ENCODE results near the gene GAK. TPM values are rescaled to one million over a fixed set of nuclear protein-coding genes. Genes with fewer than 3 reads are reported as not detected.

Gene GAK
- total and polyA plus RNA-seq, 7 donors, result 40.8 to 494 (median 124) TPM

DNA sequence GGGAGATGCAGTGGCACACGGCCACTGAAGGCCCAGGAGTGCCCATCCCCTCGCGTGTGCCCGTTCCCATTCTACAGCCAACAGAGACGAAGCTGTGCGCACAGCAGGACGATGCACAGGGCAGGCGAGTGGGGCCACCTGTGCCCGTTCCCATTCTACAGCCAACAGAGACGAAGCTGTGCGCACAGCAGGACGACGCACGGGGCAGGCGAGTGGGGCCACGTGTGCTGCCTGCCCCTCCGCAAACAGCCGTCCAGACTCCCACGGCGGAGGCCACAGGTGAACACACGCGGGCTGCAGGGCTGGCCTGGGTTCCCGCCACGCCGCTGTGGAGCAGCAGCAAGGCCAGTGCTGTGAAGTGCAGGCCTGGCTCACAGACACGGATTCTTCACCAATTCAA lies 32.0 kb downstream of the GAK start:
- H3K9me3 ChIP-seq, result no peaks in the 10 kb centered on the region
- DNase-seq, result no peak

DNA sequence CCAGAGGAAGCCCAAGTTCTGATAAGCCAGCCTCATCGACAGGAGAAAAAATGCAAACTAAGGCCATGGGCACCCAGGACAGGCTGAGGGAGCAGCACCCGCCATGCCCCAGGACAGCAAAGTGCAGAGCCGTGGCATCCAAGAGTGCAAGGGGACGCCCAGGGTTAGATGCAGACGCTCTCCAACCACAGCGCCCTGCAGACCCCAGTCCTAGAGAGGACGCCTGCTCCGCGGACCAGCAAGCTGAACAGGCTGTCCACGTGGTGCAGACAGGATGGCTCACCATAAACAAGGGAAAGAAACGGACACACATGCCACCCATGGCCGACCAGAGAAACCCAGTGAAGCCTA lies 32.6 kb downstream of the GAK start:
- TF ChIP-seq, protein P1, sequence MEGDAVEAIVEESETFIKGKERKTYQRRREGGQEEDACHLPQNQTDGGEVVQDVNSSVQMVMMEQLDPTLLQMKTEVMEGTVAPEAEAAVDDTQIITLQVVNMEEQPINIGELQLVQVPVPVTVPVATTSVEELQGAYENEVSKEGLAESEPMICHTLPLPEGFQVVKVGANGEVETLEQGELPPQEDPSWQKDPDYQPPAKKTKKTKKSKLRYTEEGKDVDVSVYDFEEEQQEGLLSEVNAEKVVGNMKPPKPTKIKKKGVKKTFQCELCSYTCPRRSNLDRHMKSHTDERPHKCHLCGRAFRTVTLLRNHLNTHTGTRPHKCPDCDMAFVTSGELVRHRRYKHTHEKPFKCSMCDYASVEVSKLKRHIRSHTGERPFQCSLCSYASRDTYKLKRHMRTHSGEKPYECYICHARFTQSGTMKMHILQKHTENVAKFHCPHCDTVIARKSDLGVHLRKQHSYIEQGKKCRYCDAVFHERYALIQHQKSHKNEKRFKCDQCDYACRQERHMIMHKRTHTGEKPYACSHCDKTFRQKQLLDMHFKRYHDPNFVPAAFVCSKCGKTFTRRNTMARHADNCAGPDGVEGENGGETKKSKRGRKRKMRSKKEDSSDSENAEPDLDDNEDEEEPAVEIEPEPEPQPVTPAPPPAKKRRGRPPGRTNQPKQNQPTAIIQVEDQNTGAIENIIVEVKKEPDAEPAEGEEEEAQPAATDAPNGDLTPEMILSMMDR (IDR thresholded peaks at IDR 0.05), result no peak
- TF ChIP-seq POLR2AphosphoS5 (IDR thresholded peaks at IDR 0.05) (no peak), POLR2A (IDR thresholded peaks at IDR 0.05) (no peak), EP300 (IDR thresholded peaks at IDR 0.05) (no peak)
- Histone ChIP-seq H3K4me3 (no peak overlapping the region), H3K36me3 (peaks cover 0 to 69% (median 20%) of the 10 kb centered on the region in 4 donors), H3K27me3 (no peaks in the 10 kb centered on the region), H3K27ac (no peak overlapping the region), H3K4me1 (no peaks in the 10 kb centered on the region), H3K9me3 (no peaks in the 10 kb centered on the region)
- no peak for DNase-seq
- intact Hi-C loops (cut with DNase I), result no loop called here
- WGBS, 2 donors, result 92 to 94% methylated on average over 12 of the region's 12 CpGs

More for the DNA sequence above, 32.0 kb downstream of the GAK start:
- WGBS, 2 donors, result 95 to 96% methylated on average over 26 of the region's 26 CpGs
- Histone ChIP-seq H3K36me3 (peaks cover 0 to 68% (median 22%) of the 10 kb centered on the region in 4 donors), H3K4me1 (no peaks in the 10 kb centered on the region), H3K27ac (no peak overlapping the region), H3K4me3 (no peak overlapping the region), H3K27me3 (no peaks in the 10 kb centered on the region)
- intact Hi-C loops (cut with DNase I), result no loop called here
- TF ChIP-seq POLR2AphosphoS5 (IDR thresholded peaks at IDR 0.05) (no peak), EP300 (IDR thresholded peaks at IDR 0.05) (no peak), POLR2A (IDR thresholded peaks at IDR 0.05) (no peak)
- TF ChIP-seq, protein P1 (IDR thresholded peaks at IDR 0.05), result no peak

DNA sequence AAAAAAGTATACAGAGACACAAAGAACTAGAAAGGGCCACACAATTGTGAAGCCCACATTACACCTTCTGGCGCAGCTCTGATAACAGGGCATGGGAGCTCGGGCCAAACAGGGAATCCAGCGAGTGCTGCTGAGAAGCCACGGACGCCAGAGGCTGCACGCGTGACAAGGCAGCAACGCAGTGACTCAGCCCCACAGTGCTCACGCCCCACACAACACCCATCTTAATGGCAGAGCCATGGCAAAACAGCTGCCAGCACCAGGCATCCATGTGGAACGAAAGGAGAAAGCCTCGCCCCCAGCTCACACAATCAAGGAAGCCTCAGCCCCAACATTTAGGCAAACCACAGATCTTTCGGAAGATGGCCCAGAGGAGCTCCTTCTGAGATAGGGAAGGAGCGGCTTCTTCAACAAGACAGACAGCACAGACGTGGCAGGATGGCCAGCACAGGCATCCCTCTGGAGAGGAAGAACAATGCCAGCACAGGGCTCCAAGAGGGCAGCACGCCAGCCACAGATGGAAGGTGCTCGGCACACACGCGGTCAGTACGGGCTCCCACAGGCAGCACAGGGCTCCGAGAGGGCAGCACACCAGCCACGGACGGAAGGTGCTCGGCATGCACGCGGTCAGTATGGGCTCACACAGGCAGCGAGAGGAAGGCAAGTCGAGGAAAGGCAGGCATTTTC lies 33.1 kb downstream of the GAK start:
- Histone ChIP-seq H3K27ac (no peak overlapping the region), H3K27me3 (no peaks in the 10 kb centered on the region), H3K36me3 (peaks cover 0 to 69% (median 18%) of the 10 kb centered on the region in 4 donors), H3K9me3 (no peaks in the 10 kb centered on the region), H3K4me3 (no peak overlapping the region), H3K4me1 (no peaks in the 10 kb centered on the region)
- TF ChIP-seq EP300 (IDR thresholded peaks at IDR 0.05) (no peak), POLR2A (IDR thresholded peaks at IDR 0.05) (no peak), POLR2AphosphoS5 (IDR thresholded peaks at IDR 0.05) (no peak)
- TF ChIP-seq, protein P1 (IDR thresholded peaks at IDR 0.05), result no peak
- DNase-seq, result no peak
- intact Hi-C loops (cut with DNase I), result no loop called here
- 95 to 97% methylated on average over 27 of the region's 27 CpGs for WGBS, 2 donors

DNA sequence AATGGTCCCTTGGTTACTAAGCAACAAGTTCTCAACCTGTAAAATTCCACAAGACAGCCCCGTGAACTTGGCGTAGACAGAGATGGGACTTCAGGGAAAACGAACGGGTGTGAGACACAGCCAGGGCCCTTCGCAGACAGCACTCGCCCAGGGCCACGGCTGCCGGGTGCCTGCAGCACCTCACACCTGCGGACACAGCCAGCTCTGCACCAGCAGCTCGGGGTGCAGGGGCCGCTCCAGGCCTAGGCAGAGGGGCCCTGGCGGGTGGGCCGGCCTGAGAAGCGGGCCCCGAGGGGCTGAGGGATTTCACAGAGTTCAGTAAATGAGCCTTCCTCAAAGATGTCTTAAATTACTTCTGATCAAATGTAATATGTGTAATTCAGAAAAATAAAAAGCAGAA lies 34.0 kb downstream of the GAK start:
- WGBS, 2 donors, result 93 to 96% methylated on average over 15 of the region's 15 CpGs
- Histone ChIP-seq H3K4me3 (no peak overlapping the region), H3K4me1 (no peaks in the 10 kb centered on the region), H3K27me3 (no peaks in the 10 kb centered on the region), H3K36me3 (peaks cover 6 to 69% (median 21%) of the 10 kb centered on the region in 4 donors), H3K9me3 (no peaks in the 10 kb centered on the region), H3K27ac (no peak overlapping the region)
- TF ChIP-seq, protein P1 (IDR thresholded peaks at IDR 0.05), result no peak
- TF ChIP-seq EP300 (IDR thresholded peaks at IDR 0.05) (no peak), POLR2A (IDR thresholded peaks at IDR 0.05) (no peak), POLR2AphosphoS5 (IDR thresholded peaks at IDR 0.05) (no peak)
- no peak for DNase-seq
- intact Hi-C loops (cut with DNase I), result no loop called here

DNA sequence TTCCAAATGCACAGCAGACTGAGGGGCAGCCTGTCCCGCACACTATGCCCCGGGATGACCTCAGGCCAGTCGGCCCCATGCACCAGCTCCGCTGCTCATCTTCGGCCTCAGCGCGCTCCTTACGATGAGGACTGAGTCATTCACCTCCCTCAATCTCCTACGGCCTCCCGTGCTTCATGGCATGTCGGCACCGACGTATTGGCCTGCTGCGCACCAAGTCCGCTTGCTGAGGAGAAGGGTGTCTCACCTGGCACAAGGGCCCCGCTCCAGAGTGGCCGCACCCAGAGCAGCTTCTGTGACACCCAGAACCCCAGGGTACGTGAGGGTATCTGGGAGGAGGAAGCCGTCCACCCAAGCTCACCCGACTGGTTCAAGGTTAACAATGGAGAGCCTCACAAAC lies 35.5 kb downstream of the GAK start:
- peaks cover 11 to 81% (median 29%) of the 10 kb centered on the region in 4 donors for H3K36me3 ChIP-seq
- no peaks in the 10 kb centered on the region for H3K9me3 ChIP-seq

More for the DNA sequence above, 35.5 kb downstream of the GAK start:
- no peaks in the 10 kb centered on the region for H3K27me3 ChIP-seq
- H3K4me3 ChIP-seq, result no peak overlapping the region
- intact Hi-C loops (cut with DNase I), result no loop called here
- DNase-seq, result no peak
- 95 to 96% methylated on average over 20 of the region's 20 CpGs for WGBS, 2 donors
- no peak overlapping the region for H3K27ac ChIP-seq
- H3K4me1 ChIP-seq, result no peaks in the 10 kb centered on the region
- no peak for TF ChIP-seq POLR2A (IDR thresholded peaks at IDR 0.05)
- TF ChIP-seq EP300 (IDR thresholded peaks at IDR 0.05), result no peak
- TF ChIP-seq POLR2AphosphoS5 (IDR thresholded peaks at IDR 0.05), result no peak
- TF ChIP-seq, protein P1 (IDR thresholded peaks at IDR 0.05), result no peak
